H9 (cell line): ENCODE data around the gene TCEA3. TPM values are rescaled to one million over a fixed set of nuclear protein-coding genes. Genes with fewer than 3 reads are reported as not detected.

Source experiments
- DNase-seq: peaks from one replicate; pipeline ENCODE4 v3.0.0-alpha.2; 2017
- H2AFZ ChIP-seq: one replicate; pipeline ENCODE4 v1.6.1; 2013; ENCODE audit warnings: mild to moderate bottlenecking, low read length, control low read depth, moderate library complexity
- H2AK5ac ChIP-seq: 2 replicates; pipeline ENCODE4 v1.6.1; 2013; ENCODE audit warnings: low read length, control low read depth, mixed read lengths; ENCODE audit not compliant: insufficient read length
- H2BK120ac ChIP-seq: one replicate; pipeline ENCODE4 v1.6.1; 2013; ENCODE audit warnings: low read depth, mild to moderate bottlenecking, low read length, control low read depth, inconsistent platforms; ENCODE audit not compliant: poor library complexity, severe bottlenecking
- H2BK12ac ChIP-seq: 2 replicates; pipeline ENCODE4 v1.6.1; 2013; ENCODE audit warnings: low read length, control low read depth, mixed read lengths, low read depth; ENCODE audit not compliant: insufficient read length
- H2BK15ac ChIP-seq: 2 replicates; pipeline ENCODE4 v1.6.1; 2013; ENCODE audit warnings: low read depth, low read length, control low read depth
- H2BK20ac ChIP-seq: one replicate; pipeline ENCODE4 v1.6.1; 2013; ENCODE audit warnings: low read depth, mild to moderate bottlenecking, low read length, control low read depth, inconsistent platforms; ENCODE audit not compliant: poor library complexity, severe bottlenecking
- H2BK5ac ChIP-seq: 2 replicates; pipeline ENCODE4 v1.6.1; 2013; ENCODE audit warnings: low read length, control low read depth, mixed read lengths; ENCODE audit not compliant: insufficient read length
- H3K14ac ChIP-seq: 2 replicates; pipeline ENCODE4 v1.6.1; 2013; ENCODE audit warnings: low read length, control low read depth; ENCODE audit not compliant: insufficient read depth
- H3K18ac ChIP-seq: 2 replicates; pipeline ENCODE4 v1.6.1; 2013; ENCODE audit warnings: low read depth, mild to moderate bottlenecking, mixed read lengths, low read length, control low read depth; ENCODE audit not compliant: insufficient read length
- H3K23ac ChIP-seq: 2 replicates; pipeline ENCODE4 v1.6.1; 2013; ENCODE audit warnings: low read length, control low read depth, mixed read lengths, low read depth; ENCODE audit not compliant: insufficient read length
- H3K23me2 ChIP-seq: 2 replicates; pipeline ENCODE4 v1.6.1; 2013; ENCODE audit warnings: low read depth, mild to moderate bottlenecking, mixed read lengths, low read length, control low read depth; ENCODE audit not compliant: insufficient read length, poor library complexity, severe bottlenecking
- H3K27ac ChIP-seq: 2 replicates; pipeline ENCODE4 v1.5.1; 2013; ENCODE audit warnings: low read length, control low read depth, mixed read lengths, low read depth; ENCODE audit not compliant: insufficient read length
- H3K27me3 ChIP-seq: 2 replicates; pipeline ENCODE4 v1.6.1; 2013; ENCODE audit warnings: low read length, control low read depth, inconsistent platforms; ENCODE audit not compliant: insufficient read depth
- H3K4ac ChIP-seq: 2 replicates; pipeline ENCODE4 v1.6.1; 2013; ENCODE audit warnings: low read depth, mild to moderate bottlenecking, control low read depth, inconsistent platforms, low read length, moderate library complexity
- H3K4me1 ChIP-seq: 2 replicates; pipeline ENCODE4 v1.6.1; 2013; ENCODE audit warnings: low read length, control low read depth, inconsistent platforms; ENCODE audit not compliant: insufficient read depth
- H3K4me2 ChIP-seq: 2 replicates; pipeline ENCODE4 v1.6.1; 2013; ENCODE audit warnings: low read length, control low read depth, mixed read lengths; ENCODE audit not compliant: insufficient read length, insufficient read depth
- H3K56ac ChIP-seq: 2 replicates; pipeline ENCODE4 v1.6.1; 2013; ENCODE audit warnings: low read depth, mild to moderate bottlenecking, mixed read lengths, low read length, control low read depth; ENCODE audit not compliant: insufficient read length
- H3K79me1 ChIP-seq: 2 replicates; pipeline ENCODE4 v1.6.1; 2013; ENCODE audit warnings: low read depth, mild to moderate bottlenecking, moderate library complexity, low read length, control low read depth, inconsistent platforms; ENCODE audit not compliant: insufficient read depth, poor library complexity, severe bottlenecking
- H3K79me2 ChIP-seq: 2 replicates; pipeline ENCODE4 v1.6.1; 2013; ENCODE audit warnings: low read length, control low read depth, inconsistent platforms; ENCODE audit not compliant: insufficient read depth
- H3K9ac ChIP-seq: 2 replicates; pipeline ENCODE4 v1.6.1; 2013; ENCODE audit warnings: low read length, control low read depth, mixed read lengths; ENCODE audit not compliant: insufficient read length; ENCODE audit errors: extremely low read depth
- H3K9me3 ChIP-seq: one replicate; pipeline ENCODE4 v1.6.1; 2013; ENCODE audit warnings: low read depth, low read length, inconsistent platforms; ENCODE audit not compliant: control insufficient read depth
- H3T11ph ChIP-seq: one replicate; pipeline ENCODE4 v1.6.1; 2013; ENCODE audit warnings: mild to moderate bottlenecking, low read length, control low read depth, inconsistent platforms
- H4K20me1 ChIP-seq: one replicate; pipeline ENCODE4 v1.6.1; 2013; ENCODE audit not compliant: control insufficient read depth, insufficient read length, insufficient read depth
- H4K5ac ChIP-seq: 2 replicates; pipeline ENCODE4 v1.6.1; 2013; ENCODE audit warnings: low read depth, mild to moderate bottlenecking, mixed read lengths, low read length, control low read depth; ENCODE audit not compliant: insufficient read length
- H4K8ac ChIP-seq: replicated peaks from 2 replicates; pipeline ENCODE4 v1.6.1; 2013; ENCODE audit warnings: low read length, control low read depth, mixed read lengths, low read depth; ENCODE audit not compliant: insufficient read length
- H4K91ac ChIP-seq: 2 replicates; pipeline ENCODE4 v1.6.1; 2013; ENCODE audit warnings: low read depth, mild to moderate bottlenecking, moderate library complexity, mixed read lengths, low read length, control low read depth; ENCODE audit not compliant: insufficient read length
- H3K27ac Mint-ChIP-seq, 3 experiments: 2 replicates in 2 of 3; 3 replicates in 1 of 3; pipeline ENCODE4 v1.8.0; 2020 to 2021; ENCODE audit warnings: mixed read lengths in 3 of 3, mild to moderate bottlenecking in 1 of 3, moderate library complexity in 1 of 3
- H3K27me3 Mint-ChIP-seq: 2 replicates; pipeline ENCODE4 v1.8.0; 2021; ENCODE audit warnings: low read depth, mild to moderate bottlenecking, moderate library complexity, mixed read lengths
- H3K36me3 Mint-ChIP-seq, 3 experiments: 2 replicates in 2 of 3; 3 replicates in 1 of 3; pipeline ENCODE4 v1.8.0; 2020 to 2021; ENCODE audit warnings: low read depth in 3 of 3, mixed read lengths in 3 of 3; ENCODE audit not compliant: insufficient read depth in 1 of 3
- H3K4me1 Mint-ChIP-seq, 2 experiments: 2 replicates each; pipeline ENCODE4 v1.8.0; 2020; ENCODE audit warnings: mixed read lengths in 2 of 2
- H3K4me3 Mint-ChIP-seq, 2 experiments: 2 replicates in 1 of 2; 3 replicates in 1 of 2; pipeline ENCODE4 v1.8.0; 2020 to 2021; ENCODE audit warnings: mild to moderate bottlenecking in 2 of 2, mixed read lengths in 2 of 2, moderate library complexity in 1 of 2
- H3K9me3 Mint-ChIP-seq, 2 experiments: 2 replicates in 1 of 2; 3 replicates in 1 of 2; pipeline ENCODE4 v1.8.0; 2020; ENCODE audit warnings: mild to moderate bottlenecking in 2 of 2, mixed read lengths in 2 of 2, moderate library complexity in 1 of 2
- CTCF ChIP-seq: fragments of 200-600 bp; sonication (generic); conservative IDR thresholded peaks from 3 replicates; pipeline ENCODE4 v1.8.0; 2021; ENCODE audit warnings: antibody characterized with exemption, mild to moderate bottlenecking
- WGBS: extraction: QIAGEN DNeasy Blood & Tissue Kit; methylation state at CpG from one replicate; pipeline ENCODE4 v1.1.7; 2013; ENCODE audit warnings: missing lambda C conversion rate, low lambda C conversion rate, mixed read lengths; ENCODE audit not compliant: insufficient read length; ENCODE audit errors: extremely low coverage; 5-methylcytosine and 5-hydroxymethylcytosine counted together
- total RNA-seq: library from RNA; stranded (reverse); gene quantifications from 2 replicates; pipeline ENCODE4 v1.2.1, GENCODE V29; 2021

TCEA3 gene
- total RNA-seq, 1 experiment from 2014 or later = 0.37 TPM

GRCh38 chr1:23450894-23451293 lies 26.3 kb upstream of the TCEA3 start:
- H3K14ac ChIP-seq = no peak overlapping the region
- no peak overlapping the region for H3K18ac ChIP-seq
- H3K79me1 ChIP-seq = no peaks in the 10 kb centered on the region
- H2BK20ac ChIP-seq = no peak overlapping the region
- WGBS = no CpG with 5 or more reads among the region's 4 CpGs
- no peak overlapping the region for H4K8ac ChIP-seq
- no peaks in the 10 kb centered on the region for H3K9me3 Mint-ChIP-seq
- H3K4me1 ChIP-seq = no peaks in the 10 kb centered on the region
- H4K5ac ChIP-seq = no peak overlapping the region
- no peak overlapping the region for H3K9ac ChIP-seq
- no peak overlapping the region for H2BK120ac ChIP-seq
- no peak overlapping the region for H2AK5ac ChIP-seq
- H3K79me2 ChIP-seq = no peaks in the 10 kb centered on the region
- no peak overlapping the region for H3K4me2 ChIP-seq
- no peak for TF ChIP-seq CTCF
- H3K27me3 ChIP-seq = no peaks in the 10 kb centered on the region
- H2BK15ac ChIP-seq = no peak overlapping the region
- no peak overlapping the region for H2BK5ac ChIP-seq
- H3K23ac ChIP-seq = no peak overlapping the region
- peaks cover 1 to 26% (median 3%) of the 10 kb centered on the region in 3 experiments; a peak in 5 of 7 replicates for H3K36me3 Mint-ChIP-seq
- no peaks in the 10 kb centered on the region for H3K9me3 ChIP-seq
- no peak for DNase-seq
- no peak overlapping the region for H3K4me3 Mint-ChIP-seq
- H3K56ac ChIP-seq = no peak overlapping the region
- no peak overlapping the region for H3K27ac ChIP-seq
- no peak overlapping the region for H2BK12ac ChIP-seq
- no peaks in the 10 kb centered on the region for H4K20me1 ChIP-seq
- no peak overlapping the region for H2AFZ ChIP-seq
- no peak overlapping the region for H4K91ac ChIP-seq
- H3K27ac Mint-ChIP-seq = no peak overlapping the region
- no peaks in the 10 kb centered on the region for H3K27me3 Mint-ChIP-seq
- H3K4me1 Mint-ChIP-seq = no peaks in the 10 kb centered on the region
- no peak overlapping the region for H3K4ac ChIP-seq
- H3K23me2 ChIP-seq = no peaks in the 10 kb centered on the region
- H3T11ph ChIP-seq = no peak overlapping the region
